ENCODE measurements around the gene PTAFR.

Gene PTAFR

GRCh38 chr1:28130901-28131300, 45.6 kb downstream of the PTAFR start:
- Histone ChIP-seq H3K27me3 (ENCODE audit: insufficient read depth, poor library complexity, severe bottlenecking) (no peaks in the 10 kb centered on the region), H3K4me3 (replicated peaks; ENCODE audit: insufficient read depth, low read length) (no peak overlapping the region), H3K27ac (replicated peaks) (no peak overlapping the region)
- no peak for DNase-seq (ENCODE audit: low read depth in 1 of 2, low spot score in 1 of 2)
- TF ChIP-seq GABPA (IDR thresholded peaks at IDR 0.05; ENCODE audit: low read depth) (no peak), CTCF (IDR thresholded peaks at IDR 0.05; ENCODE audit: insufficient read depth, low read length) (no peak), REST (IDR thresholded peaks at IDR 0.05; ENCODE audit: insufficient replicate concordance, low read depth) (no peak), SPI1 (IDR thresholded peaks at IDR 0.05; ENCODE audit: borderline replicate concordance, low read depth) (no peak), POLR2AphosphoS5 (IDR thresholded peaks at IDR 0.05; ENCODE audit: low read depth) (no peak)

- TF ChIP-seq GABPA (IDR thresholded peaks at IDR 0.05; ENCODE audit: low read depth) (no peak), REST (IDR thresholded peaks at IDR 0.05; ENCODE audit: insufficient replicate concordance, low read depth) (no peak), SPI1 (IDR thresholded peaks at IDR 0.05; ENCODE audit: borderline replicate concordance, low read depth) (no peak), POLR2AphosphoS5 (IDR thresholded peaks at IDR 0.05; ENCODE audit: low read depth) (no peak), CTCF (IDR thresholded peaks at IDR 0.05; ENCODE audit: insufficient read depth, low read length) (no peak)
- H3K27me3 ChIP-seq (ENCODE audit: insufficient read depth, poor library complexity, severe bottlenecking): no peaks in the 10 kb centered on the region
- H3K27ac ChIP-seq (replicated peaks): peak overlapping the region; percentile 90
- no peak overlapping the region for H3K4me3 ChIP-seq (replicated peaks; ENCODE audit: insufficient read depth, low read length)
- DNase-seq (ENCODE audit: low read depth in 1 of 2, low spot score in 1 of 2): no peak
These were observed 47.3 kb downstream of the PTAFR start for GRCh38 chr1:28129150-28129549.

GRCh38 chr1:28127617-28128257, 48.8 kb downstream of the PTAFR start:
- DNase-seq (ENCODE audit: low read depth in 1 of 2, low spot score in 1 of 2): peak; percentile 50 to 58
- Histone ChIP-seq H3K4me3 (replicated peaks; ENCODE audit: insufficient read depth, low read length) (no peak overlapping the region), H3K27ac (replicated peaks) (peak overlapping the region; percentile 90), H3K27me3 (ENCODE audit: insufficient read depth, poor library complexity, severe bottlenecking) (no peaks in the 10 kb centered on the region)
- TF ChIP-seq SPI1 (IDR thresholded peaks at IDR 0.05; ENCODE audit: borderline replicate concordance, low read depth): peak; percentile 90
- TF ChIP-seq CTCF (IDR thresholded peaks at IDR 0.05; ENCODE audit: insufficient read depth, low read length): no peak
